ENCODE results near the gene SYNGAP1. TPM values are rescaled to one million over a fixed set of nuclear protein-coding genes. Genes with fewer than 3 reads are reported as not detected.

Gene SYNGAP1
- polyA plus RNA-seq, 3 donors from 2014 or later = 0.02 to 0.32 (median 0.20) TPM

DNA sequence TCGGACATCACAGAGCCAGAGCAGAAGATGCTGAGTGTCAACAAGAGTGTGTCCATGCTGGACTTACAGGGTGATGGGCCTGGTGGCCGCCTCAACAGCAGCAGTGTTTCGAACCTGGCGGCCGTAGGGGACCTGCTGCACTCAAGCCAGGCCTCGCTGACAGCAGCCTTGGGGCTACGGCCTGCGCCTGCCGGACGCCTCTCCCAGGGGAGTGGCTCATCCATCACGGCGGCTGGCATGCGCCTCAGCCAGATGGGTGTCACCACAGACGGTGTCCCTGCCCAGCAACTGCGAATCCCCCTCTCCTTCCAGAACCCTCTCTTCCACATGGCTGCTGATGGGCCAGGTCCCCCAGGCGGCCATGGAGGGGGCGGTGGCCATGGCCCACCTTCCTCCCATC, 23.2 kb downstream of the SYNGAP1 start:
- Mint-ChIP-seq H3K4me1 (peaks cover 0 to 3% of the 10 kb centered on the region in 2 donors), H3K4me3 (no peak overlapping the region), H3K27me3 (ENCODE audit: low read depth in 3 of 3) (peaks cover 0 to 2% (median 2%) of the 10 kb centered on the region in 3 donors), H3K36me3 (peaks cover 9 to 18% (median 13%) of the 10 kb centered on the region in 3 donors), H3K9me3 (no peaks in the 10 kb centered on the region), H3K27ac (no peak overlapping the region)
- no peak for DNase-seq

DNA sequence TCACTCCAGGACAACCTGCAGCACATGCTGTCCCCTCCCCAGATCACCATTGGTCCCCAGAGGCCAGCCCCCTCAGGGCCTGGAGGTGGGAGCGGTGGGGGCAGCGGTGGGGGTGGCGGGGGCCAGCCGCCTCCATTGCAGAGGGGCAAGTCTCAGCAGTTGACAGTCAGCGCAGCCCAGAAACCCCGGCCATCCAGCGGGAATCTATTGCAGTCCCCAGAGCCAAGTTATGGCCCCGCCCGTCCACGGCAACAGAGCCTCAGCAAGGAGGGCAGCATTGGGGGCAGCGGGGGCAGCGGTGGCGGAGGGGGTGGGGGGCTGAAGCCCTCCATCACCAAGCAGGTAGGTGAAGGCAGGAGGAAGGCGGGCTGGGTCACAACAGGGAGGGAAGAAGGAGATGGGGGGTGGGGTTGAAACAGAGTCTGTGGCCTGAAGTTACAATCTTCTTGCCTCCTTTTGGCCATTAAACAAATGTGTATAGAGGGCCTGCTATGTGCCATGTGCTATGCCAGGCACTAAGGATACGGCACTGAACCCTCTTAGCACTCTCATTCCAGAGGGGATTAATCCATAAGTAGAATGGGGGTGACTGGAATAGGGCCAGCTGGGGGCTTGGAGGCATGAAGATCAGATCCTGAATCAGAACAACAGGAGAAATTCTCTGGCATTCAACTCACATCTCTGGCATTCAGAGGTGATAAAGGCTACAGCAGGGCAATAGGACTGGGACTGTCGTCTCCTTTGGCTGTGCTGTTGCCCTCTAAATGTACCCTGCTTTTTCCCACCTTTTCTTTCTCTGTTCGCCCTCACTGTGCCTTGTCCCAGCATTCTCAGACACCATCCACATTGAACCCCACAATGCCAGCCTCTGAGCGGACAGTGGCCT, 24.0 kb downstream of the SYNGAP1 start:
- no peak overlapping the region for H3K4me3 Mint-ChIP-seq
- peaks cover 0 to 5% of the 10 kb centered on the region in 2 donors for H3K4me1 Mint-ChIP-seq
- no peak for DNase-seq
- peaks cover 0 to 2% (median 1%) of the 10 kb centered on the region in 3 donors for H3K27me3 Mint-ChIP-seq (ENCODE audit: low read depth in 3 of 3)
- no peak overlapping the region for H3K27ac Mint-ChIP-seq
- H3K36me3 Mint-ChIP-seq = peaks cover 9 to 18% (median 10%) of the 10 kb centered on the region in 3 donors
- H3K9me3 Mint-ChIP-seq = no peaks in the 10 kb centered on the region

- DNase-seq = no peak
- Mint-ChIP-seq H3K4me1 (peaks cover 0 to 7% of the 10 kb centered on the region in 2 donors), H3K27me3 (ENCODE audit: low read depth in 3 of 3) (peaks cover 0 to 2% (median 0%) of the 10 kb centered on the region in 3 donors), H3K36me3 (peaks cover 9 to 10% (median 10%) of the 10 kb centered on the region in 3 donors), H3K27ac (peak overlapping the region in 4 of 6 donors; percentile 18 to 37 (median 29)), H3K4me3 (no peak overlapping the region), H3K9me3 (no peaks in the 10 kb centered on the region)
These were observed 25.3 kb downstream of the SYNGAP1 start for GRCh38 chr6:33445119-33445603.

GRCh38 chr6:33446356-33446755, 26.5 kb downstream of the SYNGAP1 start:
- Mint-ChIP-seq H3K27me3 (ENCODE audit: low read depth in 3 of 3) (peaks cover 0 to 2% (median 0%) of the 10 kb centered on the region in 3 donors), H3K9me3 (no peaks in the 10 kb centered on the region), H3K27ac (no peak overlapping the region), H3K4me3 (no peak overlapping the region), H3K36me3 (peaks cover 6 to 10% (median 9%) of the 10 kb centered on the region in 3 donors), H3K4me1 (peaks cover 0 to 7% of the 10 kb centered on the region in 2 donors)
- DNase-seq = no peak

DNA sequence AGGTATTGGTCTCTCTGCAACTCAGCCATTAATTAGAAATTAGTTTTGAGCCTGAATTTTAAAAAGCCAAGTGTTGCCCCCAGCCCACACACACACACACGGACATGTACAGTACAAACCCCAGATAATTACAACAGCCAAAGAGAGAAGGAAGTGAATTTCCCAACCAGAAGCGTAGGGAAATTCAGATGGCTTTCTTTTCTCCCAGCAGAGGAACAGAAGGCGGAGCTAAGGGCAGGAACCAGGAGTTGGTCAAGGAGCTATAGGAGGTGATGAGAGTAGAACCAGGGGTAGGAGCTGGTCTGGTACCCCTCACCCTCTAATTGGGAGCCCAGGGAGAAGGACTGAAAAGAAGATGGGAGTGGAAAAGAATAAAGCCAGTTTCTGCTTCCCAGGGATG, 30.6 kb downstream of the SYNGAP1 start:
- Mint-ChIP-seq H3K4me3 (no peak overlapping the region), H3K27ac (peak overlapping the region in 4 of 6 donors; percentile 2 to 35 (median 21)), H3K36me3 (peaks cover 0 to 10% (median 9%) of the 10 kb centered on the region in 3 donors), H3K4me1 (peaks cover 26 to 29% of the 10 kb centered on the region in 2 donors), H3K27me3 (ENCODE audit: low read depth in 3 of 3) (peaks cover 4 to 8% (median 7%) of the 10 kb centered on the region in 3 donors), H3K9me3 (no peaks in the 10 kb centered on the region)
- DNase-seq = no peak

DNA sequence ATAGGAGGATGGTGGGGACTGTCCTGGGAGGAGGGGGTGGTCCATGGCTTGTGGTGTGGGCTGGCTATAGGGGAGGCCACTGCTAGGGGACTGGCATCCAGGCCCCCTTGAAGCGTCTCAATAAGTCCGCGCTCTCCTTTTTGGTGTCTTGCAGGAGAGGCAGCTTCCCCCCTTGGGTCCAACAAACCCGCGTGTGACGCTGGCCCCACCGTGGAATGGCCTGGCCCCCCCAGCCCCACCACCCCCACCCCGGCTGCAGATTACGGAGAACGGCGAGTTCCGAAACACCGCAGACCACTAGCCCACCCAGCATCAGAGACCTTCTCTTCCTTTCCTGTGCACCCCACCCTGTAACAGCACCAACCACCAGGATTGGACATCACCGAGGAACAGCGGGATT, 31.7 kb downstream of the SYNGAP1 start:
- H3K4me1 Mint-ChIP-seq = peaks cover 32 to 33% of the 10 kb centered on the region in 2 donors
- peaks cover 0 to 2% (median 0%) of the 10 kb centered on the region in 6 donors for H3K9me3 Mint-ChIP-seq
- H3K4me3 Mint-ChIP-seq = peak overlapping the region in 1 of 5 donors; percentile 8
- peaks cover under 1 to 4% (median 3%) of the 10 kb centered on the region in 3 donors for H3K36me3 Mint-ChIP-seq
- DNase-seq = no peak
- H3K27me3 Mint-ChIP-seq (ENCODE audit: low read depth in 3 of 3) = peaks cover 4 to 8% (median 7%) of the 10 kb centered on the region in 3 donors
- H3K27ac Mint-ChIP-seq = peak overlapping the region in 2 of 6 donors; percentile 30 to 46

DNA sequence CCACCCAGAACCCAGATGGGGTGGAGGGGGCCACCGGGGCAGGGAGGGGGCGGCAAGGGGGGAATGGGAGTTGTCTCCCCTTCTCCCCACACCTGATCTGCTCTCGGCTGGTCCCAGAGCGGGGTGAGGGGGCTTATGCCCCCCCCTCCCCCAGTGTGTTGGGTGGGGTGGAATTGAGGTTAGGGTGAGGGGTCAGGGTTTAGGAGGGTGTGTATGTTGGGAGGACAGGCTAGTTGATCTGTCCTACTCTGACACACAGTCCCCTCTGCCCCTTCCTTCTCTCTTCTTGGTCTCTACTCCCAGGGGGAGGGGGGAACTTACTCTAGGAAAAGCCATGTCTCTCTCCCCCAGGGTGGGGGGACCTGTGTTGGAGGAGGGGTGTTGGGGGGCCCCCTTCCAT, 32.6 kb downstream of the SYNGAP1 start:
- H3K4me3 Mint-ChIP-seq = no peak overlapping the region
- peaks cover 0 to 2% (median 0%) of the 10 kb centered on the region in 6 donors for H3K9me3 Mint-ChIP-seq
- H3K36me3 Mint-ChIP-seq = peaks cover 0 to 9% (median 0%) of the 10 kb centered on the region in 3 donors
- no peak for DNase-seq
- no peak overlapping the region for H3K27ac Mint-ChIP-seq
- peaks cover 33 to 36% of the 10 kb centered on the region in 2 donors for H3K4me1 Mint-ChIP-seq
- peaks cover 4 to 8% (median 7%) of the 10 kb centered on the region in 3 donors for H3K27me3 Mint-ChIP-seq (ENCODE audit: low read depth in 3 of 3)

DNA sequence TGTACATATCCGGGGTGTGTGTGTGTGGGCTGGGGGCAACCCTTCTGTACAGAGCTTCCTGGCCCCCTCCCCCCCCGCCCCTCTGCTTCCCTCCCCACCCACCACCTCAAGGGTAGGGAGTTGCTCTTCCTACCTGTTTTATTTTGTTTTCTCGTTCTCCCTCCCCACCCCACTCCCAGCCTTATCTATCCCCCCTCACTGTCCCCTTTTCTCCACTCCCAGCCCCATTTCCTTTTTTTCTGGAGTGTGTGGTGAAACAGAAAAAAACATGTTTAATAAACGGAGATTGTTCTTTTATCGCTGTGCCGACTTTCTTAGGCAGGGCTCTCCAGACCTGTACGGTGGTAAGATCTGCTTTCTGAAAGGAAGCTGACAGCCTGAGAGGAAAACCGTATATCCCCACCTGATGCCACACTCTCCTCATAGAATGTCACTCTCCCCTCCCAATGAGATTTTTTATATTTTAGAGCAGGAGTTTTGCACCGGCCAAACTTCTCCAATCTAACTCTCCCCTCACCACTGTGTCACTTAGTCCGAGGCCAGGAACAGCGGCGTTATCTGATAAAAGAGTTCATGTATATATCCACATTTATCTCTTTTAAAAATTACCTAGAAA, 33.6 kb downstream of the SYNGAP1 start:
- peaks cover 4 to 8% (median 7%) of the 10 kb centered on the region in 3 donors for H3K27me3 Mint-ChIP-seq (ENCODE audit: low read depth in 3 of 3)
- H3K36me3 Mint-ChIP-seq = peaks cover 0 to 9% (median 0%) of the 10 kb centered on the region in 3 donors
- peak overlapping the region; percentile 89 to 97 (median 96) for H3K4me3 Mint-ChIP-seq
- H3K27ac Mint-ChIP-seq = peak overlapping the region; percentile 87 to 94 (median 92)
- no peak for DNase-seq
- peaks cover 30 to 36% of the 10 kb centered on the region in 2 donors for H3K4me1 Mint-ChIP-seq
- H3K9me3 Mint-ChIP-seq = peaks cover 0 to 2% (median 0%) of the 10 kb centered on the region in 6 donors

DNA sequence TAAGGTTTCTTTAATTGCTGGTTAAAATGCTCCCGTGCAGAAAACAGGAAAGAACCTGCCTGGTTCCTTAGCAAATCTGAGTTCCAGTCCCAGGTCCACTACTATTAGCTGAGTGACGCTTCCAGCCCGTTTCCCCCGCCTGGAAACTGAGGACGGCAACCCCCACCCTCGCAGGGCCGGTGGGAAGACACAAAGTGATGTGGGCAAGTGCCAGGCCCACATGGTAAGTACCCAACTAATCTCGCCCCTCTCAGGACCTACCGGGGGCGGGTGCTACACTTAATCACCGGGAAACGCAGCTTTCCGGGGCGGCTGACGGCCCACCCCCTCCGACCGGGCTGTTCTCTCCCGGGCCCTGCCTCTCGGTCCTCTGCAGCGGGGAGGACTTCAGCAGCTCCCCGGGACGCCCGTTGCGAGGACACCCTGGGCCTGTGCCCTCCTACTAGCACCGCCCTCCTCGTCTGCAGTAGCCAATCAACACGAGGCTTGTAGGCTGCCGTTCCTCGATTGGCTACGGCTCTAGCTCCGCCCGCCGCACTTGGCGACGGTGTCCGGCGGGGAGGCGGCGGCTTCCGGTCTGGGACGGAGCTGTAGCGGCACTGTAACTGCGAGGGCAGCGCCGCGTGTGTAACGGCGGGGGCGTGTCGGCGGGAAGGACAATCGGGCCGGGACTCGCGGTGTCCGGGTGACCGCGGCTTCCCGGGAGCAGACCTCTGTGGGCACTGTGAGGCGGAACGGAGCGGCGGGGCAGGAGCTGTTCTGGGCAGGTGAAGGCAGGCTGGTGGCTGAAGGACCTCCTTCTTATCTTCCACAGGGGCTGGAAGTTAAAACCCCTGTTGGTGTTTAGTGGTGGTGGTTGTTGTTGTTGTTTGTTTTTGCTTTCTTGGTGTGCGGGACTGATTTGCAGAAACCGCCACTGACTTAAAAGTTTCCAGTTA, 34.4 kb downstream of the SYNGAP1 start, which contains the start of gene ZBTB9:
ZBTB9 (plus strand) TSS at position 568 of the 938 bp plus-strand sequence. CDS start 525 bp downstream, outside the sequence.
- Mint-ChIP-seq H3K27ac (peak within 1 kb of the TSS; percentile 87 to 94 (median 92)), H3K9me3 (peaks cover 0 to 2% (median 0%) of the 10 kb centered on the region in 6 donors), H3K4me1 (peaks cover 26 to 36% of the 10 kb centered on the region in 2 donors), H3K36me3 (peaks cover 0 to 9% (median 0%) of the 10 kb centered on the region in 3 donors), H3K27me3 (ENCODE audit: low read depth in 3 of 3) (peaks cover 4 to 8% (median 7%) of the 10 kb centered on the region in 3 donors), H3K4me3 (peak within 1 kb of the TSS; percentile 89 to 97 (median 96))
- peak; percentile 95 for DNase-seq

- H3K4me3 Mint-ChIP-seq = peak overlapping the region; percentile 89 to 97 (median 96)
- H3K4me1 Mint-ChIP-seq = peaks cover 26 to 36% of the 10 kb centered on the region in 2 donors
- peak overlapping the region; percentile 87 to 94 (median 92) for H3K27ac Mint-ChIP-seq
- H3K9me3 Mint-ChIP-seq = peaks cover 0 to 2% (median 0%) of the 10 kb centered on the region in 6 donors
- peaks cover 4 to 8% (median 7%) of the 10 kb centered on the region in 3 donors for H3K27me3 Mint-ChIP-seq (ENCODE audit: low read depth in 3 of 3)
- H3K36me3 Mint-ChIP-seq = peaks cover 0 to 9% (median 3%) of the 10 kb centered on the region in 3 donors
- DNase-seq = no peak
These were observed 35.2 kb downstream of the SYNGAP1 start for GRCh38 chr6:33455051-33455450.

GRCh38 chr6:33456156-33456555, 36.3 kb downstream of the SYNGAP1 start:
- H3K9me3 Mint-ChIP-seq = peaks cover 0 to 2% (median 0%) of the 10 kb centered on the region in 6 donors
- peak overlapping the region in 2 of 5 donors; percentile 44 to 47 for H3K4me3 Mint-ChIP-seq
- H3K36me3 Mint-ChIP-seq = peaks cover 0 to 9% (median 3%) of the 10 kb centered on the region in 3 donors
- peak overlapping the region in 1 of 6 donors; percentile 42 for H3K27ac Mint-ChIP-seq
- H3K4me1 Mint-ChIP-seq = peaks cover 26 to 36% of the 10 kb centered on the region in 2 donors
- peaks cover 4 to 8% (median 7%) of the 10 kb centered on the region in 3 donors for H3K27me3 Mint-ChIP-seq (ENCODE audit: low read depth in 3 of 3)
- DNase-seq = no peak

DNA sequence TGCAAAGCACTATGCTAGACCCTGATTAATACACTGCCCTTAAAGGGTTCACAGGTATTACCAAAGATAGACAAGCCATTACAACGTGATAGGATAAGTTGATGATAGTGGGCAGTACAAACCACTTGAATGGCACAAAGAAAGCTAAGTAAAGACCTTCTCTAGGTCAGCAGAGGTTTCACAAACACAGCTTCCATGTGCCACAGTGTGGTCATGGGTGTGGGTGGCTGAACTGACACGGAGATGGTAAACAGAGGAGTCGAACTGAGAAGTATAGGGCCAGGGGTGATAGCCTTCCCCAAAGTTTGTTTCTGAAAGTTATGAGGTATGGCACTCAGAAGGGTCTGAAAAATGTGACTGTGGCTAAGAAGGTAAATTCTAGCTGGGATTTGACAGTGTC, 38.8 kb downstream of the SYNGAP1 start:
- H3K27me3 Mint-ChIP-seq (ENCODE audit: low read depth in 3 of 3) = peaks cover 4 to 10% (median 7%) of the 10 kb centered on the region in 3 donors
- H3K4me1 Mint-ChIP-seq = peaks cover 19 to 28% of the 10 kb centered on the region in 2 donors
- no peak overlapping the region for H3K27ac Mint-ChIP-seq
- no peak overlapping the region for H3K4me3 Mint-ChIP-seq
- H3K36me3 Mint-ChIP-seq = peaks cover 0 to 9% (median 6%) of the 10 kb centered on the region in 3 donors
- no peak for DNase-seq
- peaks cover 0 to 2% (median 0%) of the 10 kb centered on the region in 6 donors for H3K9me3 Mint-ChIP-seq
